GM18873 (cell line): ENCODE data around the gene GRB10.

Source experiments
- ATAC-seq: cut with Tn5 transposase; IDR thresholded peaks from one replicate; pipeline ENCODE4 v1.9.1; 2021; ENCODE audit warnings: mild to moderate bottlenecking, moderate library complexity, moderate number of reproducible peaks; ENCODE audit not compliant: unreplicated experiment, low FRiP score

The GRB10 gene

DNA sequence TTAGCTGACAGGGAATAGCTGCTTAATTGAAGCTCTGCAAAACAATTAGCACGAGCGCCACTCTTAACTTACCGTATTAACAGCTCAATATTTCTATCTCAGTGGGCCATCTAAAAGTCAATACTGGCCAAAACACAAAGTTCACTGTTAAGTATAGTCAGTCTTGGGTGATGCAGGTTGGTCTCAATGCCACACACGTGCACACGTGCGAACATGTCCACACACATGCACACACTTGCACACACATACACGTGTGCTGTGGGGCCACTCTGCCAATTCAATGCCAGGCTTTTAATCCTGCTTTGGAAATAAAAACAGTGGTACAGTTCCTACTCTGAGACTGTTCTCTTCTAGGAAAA is 105.1 kb downstream of the GRB10 start:
- ATAC-seq: no peak

DNA sequence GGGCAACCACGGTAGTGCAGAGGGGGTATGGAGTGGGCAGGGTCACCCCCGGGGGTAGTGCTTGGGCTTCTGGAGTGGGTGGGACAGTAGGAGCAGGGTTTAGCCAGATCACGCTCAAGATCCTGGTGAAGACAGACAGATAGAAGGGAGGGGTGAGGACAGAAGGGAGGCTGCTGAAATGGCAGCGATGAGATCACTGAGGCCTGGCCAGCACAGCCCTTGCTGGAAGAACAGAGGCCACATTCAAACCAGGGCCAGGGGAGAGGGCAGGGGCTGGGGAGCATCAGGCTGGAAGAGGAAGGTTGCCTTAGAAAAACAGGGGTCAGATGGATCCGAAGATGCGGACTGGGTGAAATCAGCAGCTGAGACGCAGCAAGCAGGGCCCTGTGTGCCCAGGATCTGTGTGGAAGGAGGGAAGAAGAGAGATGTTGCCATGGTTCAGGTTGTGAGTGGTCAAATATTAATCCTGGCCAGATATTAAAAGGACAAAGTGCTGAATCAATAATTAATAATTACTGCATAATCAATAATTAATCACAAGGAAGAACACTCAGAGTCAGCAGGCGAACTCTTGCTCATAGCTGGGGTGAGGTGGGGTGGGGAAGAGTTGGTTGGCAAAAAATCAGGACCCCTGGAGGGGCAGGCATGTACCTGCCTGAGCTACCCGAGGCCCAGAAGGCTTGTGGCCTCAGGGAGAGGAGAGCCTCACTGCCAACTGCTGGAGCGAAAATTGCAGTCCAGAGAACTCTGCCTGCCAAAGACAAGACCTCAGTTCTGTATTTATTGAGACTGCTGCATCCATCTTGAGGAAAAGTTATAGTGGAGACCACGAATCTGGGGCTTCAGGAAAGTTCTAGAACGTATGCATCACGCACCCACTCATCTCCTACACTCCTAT is 105.7 kb downstream of the GRB10 start:
- no peak for ATAC-seq

DNA sequence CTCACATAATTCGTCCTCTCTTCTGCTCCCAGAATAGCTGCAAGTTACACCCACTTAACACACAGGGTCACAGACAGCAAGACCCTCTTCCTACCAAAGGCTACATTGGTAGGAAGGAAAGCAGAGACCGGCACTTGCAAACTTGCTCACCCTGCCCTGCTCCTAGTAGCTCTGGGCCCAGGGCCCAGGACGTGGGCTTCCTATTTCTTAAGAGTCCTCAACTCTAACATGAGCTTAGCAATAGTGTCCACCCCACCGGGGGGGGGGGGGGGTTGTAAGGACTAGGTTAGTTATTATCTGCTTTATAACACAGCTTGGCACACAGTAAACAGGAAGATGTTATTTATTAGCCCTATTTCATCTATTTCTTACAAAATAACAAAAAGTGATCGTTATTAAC is 106.6 kb downstream of the GRB10 start:
- ATAC-seq: no peak

DNA sequence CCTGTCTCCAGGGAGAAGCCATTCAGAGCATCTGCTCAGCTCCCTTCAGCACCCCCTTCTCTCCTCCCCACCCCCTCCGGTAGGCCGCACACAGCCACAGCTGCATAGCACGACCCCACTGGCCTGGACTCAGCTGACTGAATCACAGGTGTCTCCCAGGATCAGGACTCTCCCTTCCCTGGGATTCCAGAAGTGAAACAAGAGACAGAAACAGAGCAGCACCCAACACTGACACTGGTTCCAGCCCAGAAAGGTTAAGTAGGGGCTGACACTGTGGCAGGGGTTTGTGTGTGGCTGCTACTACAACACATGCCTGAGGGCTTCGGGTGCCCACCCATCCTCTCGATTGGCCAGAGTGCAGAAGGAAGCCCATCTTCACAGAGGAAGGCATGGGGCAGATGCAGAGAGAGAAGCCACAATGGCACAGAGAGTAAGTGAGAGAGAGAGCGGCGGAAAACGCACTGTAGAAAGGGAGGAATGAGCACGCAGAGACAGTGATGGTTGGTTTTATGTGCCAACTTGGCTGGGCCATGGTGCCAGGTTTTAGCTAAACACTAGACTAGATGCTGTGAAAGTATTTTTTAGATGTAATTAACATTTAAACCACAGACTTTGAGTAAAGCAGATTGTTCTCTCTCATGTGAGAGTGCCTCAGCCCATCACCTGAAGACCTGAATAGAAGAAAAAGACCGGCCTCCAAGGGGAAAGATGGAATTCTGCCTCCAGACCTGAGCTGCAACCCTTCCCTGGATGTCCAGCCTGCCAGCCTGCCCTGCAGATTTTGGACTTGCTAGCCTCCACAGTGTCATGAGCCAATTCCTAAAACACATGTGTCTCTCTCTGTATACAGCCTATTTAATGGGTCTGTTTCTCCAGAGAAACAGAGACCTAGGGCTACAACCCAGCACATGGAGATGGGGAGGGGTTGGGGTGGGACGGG is 107.5 kb downstream of the GRB10 start:
- no peak for ATAC-seq

DNA sequence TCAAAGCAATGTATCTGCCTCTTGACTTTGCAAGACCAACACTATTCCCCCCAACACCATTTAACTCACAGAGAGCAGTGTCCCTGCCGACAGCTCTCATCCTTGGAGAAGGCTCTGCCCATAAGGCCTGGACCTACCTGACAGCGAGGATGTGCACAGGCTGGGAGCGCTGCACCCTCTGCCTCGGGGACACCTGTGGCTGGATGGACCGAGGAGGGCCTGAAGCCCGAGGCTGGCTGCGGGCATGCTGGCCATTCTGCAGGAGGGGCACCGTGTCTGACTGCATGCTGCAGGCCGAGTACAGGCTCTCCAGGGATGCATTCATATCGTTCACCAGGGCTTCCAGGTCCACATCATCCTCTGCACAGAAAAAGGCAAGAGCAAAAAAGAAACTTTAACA is 108.4 kb downstream of the GRB10 start:
- no peak for ATAC-seq

DNA sequence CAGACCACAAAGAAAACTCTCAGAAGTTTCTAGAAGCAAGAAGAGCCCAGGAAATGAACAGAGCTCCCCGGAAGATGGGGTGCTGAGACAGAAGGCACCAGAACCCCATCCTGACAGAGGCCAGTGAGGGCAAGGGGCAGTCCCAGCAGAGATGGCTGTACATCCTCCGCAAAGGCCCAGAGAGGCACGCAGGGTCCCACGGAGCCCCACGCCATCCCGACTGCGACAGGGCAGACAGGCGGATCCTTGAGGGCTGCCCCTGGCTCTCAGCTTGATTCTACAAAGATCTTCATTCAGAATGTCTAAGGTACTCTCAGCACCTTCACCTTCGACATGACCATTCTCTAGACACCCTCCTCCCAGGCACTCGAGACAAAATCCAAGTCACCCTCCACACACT is 109.6 kb downstream of the GRB10 start:
- no peak for ATAC-seq

DNA sequence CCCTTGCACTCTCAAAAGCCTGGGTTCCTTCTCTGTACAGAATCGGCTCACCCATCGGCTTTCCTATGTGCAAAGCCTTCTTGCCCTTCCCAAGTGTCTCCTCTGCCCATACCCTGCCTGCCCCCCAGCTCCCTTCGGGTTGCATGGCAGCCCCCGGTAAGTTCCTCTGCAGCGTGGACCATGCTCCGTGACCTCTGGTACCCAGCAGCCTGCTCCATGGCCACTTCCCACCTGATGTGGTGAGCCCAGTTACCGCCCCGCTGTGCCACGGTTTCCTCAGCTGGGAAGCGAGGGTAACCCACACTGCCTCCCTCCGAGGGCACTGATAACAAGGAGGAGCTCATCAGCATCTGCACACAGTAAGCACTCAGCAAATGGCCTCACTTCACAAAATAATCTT is 110.7 kb downstream of the GRB10 start:
- ATAC-seq: no peak

DNA sequence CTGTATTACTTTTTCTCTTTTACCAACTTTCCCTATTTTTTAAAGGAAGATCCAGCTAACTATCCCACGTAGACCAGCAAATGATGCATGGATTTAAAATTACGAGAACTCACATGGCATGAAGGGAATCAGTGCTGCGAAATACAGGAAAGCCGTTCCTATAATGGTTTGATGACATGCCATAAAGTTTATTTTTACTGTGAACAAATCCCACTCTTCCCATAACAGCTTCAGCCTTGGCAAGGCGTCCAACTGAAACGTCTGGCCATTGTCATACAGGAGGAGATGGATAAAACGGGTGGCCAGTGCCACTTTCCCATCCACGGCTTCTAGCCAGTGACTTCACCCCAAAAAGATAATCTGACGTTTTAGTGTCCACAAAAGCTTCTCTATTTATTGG is 111.3 kb downstream of the GRB10 start:
- ATAC-seq: no peak

DNA sequence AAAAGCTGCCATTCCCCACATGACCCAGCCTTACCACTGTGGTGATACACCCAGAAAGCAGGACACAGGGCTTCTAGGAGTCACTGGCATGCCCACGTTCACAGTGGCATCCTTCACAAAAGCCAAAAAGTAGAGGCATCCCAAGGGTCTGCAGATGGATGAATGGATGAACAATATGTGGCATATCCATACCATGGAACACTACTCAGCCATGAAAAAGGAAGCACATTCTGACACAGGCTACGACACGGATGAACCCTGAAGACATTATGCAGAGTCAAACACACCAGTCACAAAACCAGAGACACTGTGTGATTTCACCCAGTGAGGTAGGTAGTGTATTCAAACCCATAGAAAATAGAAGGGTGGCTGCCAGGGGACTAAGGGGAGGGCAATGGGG is 112.8 kb downstream of the GRB10 start:
- ATAC-seq: no peak

DNA sequence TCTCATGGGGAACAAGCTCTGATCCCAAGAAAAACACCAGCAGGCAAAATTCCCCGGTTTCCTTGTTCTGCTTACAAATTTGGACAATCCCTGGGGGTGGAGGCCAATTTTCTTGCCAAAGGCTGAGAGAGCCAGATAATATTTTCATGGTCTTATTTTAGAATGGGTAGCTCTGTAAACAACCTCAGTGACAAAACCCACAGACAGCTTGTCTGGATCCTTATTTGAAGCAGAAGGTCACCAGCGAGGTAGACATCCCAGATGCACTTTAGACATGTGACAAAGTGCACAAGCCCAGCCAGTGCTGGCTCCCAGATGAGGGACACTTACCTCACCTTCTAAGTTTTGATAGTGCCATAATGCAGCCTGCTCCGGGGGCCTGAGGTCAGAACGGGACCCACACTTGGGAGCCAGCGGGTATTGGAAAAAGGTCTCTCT is 114.9 kb downstream of the GRB10 start:
- no peak for ATAC-seq

DNA sequence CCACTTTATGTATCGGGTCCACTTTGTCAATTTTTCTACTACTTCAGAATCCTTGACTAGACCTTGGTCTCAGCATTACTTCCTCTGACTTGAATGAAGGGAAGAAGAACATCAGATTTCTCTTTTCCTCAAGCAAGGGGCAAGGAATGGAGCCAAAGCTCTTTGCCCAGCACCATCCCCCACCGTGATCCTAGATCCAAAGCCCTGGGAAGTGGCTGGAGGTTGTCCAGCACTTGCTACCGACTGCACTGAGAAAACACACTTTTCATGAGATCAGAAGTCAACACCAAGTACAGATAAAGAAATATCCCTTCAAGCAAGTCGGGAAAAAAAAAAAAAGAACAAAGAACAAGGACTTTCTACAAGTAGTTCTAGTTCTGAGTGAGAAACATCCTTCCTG is 115.4 kb downstream of the GRB10 start:
- no peak for ATAC-seq

DNA sequence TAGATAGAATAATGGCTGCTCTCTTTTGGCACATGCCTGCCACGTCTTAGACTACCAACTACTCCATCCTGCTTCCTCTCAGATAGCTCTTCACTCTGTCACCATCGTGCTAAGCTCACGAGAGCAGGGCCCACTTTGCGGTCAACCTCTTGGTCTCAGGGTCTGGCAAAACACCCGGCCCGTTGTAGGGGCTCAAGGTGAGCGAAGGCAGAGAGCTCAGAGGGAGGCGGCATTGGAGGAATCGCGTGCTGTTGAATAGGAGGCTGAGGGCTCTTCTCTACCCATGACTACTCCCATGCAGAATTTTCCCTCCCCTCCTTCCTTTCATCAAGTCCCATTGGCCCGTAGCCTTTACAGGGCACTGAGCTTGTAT is 116.6 kb downstream of the GRB10 start:
- ATAC-seq: no peak

DNA sequence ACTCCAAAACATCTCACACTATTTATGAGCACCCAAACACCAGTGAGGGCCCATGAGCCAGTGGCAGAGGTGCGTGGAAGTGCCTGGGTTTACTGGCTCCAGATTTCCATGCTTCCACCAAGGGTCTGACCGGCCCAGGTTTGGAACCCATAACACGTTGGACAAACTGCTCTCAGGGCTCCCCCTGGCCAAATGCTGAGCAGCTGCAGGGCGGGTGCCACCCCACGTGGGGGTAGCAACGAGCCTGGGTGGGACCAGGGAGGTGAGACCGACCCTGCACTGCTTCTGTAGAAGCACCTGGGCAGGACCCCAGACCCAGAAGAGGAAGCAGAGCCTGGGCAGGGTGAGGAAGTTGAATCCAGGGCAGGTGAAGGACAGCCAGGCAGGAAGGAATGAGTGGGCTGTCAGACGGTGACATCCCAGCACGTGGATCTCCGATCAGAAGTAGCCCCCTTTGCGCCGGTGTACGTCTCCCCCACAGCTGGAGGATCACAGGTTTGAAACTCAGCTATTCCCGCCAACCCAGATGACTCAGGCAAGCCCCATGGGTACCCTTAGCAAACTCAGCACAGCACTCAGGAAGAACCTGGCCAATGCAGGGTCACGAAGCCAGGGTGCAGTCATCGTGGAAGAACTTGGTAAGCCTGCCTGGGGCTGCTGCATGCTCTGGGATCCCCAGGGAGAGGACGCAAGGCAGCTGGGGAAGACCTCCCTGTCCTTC is 117.1 kb downstream of the GRB10 start:
- no peak for ATAC-seq

DNA sequence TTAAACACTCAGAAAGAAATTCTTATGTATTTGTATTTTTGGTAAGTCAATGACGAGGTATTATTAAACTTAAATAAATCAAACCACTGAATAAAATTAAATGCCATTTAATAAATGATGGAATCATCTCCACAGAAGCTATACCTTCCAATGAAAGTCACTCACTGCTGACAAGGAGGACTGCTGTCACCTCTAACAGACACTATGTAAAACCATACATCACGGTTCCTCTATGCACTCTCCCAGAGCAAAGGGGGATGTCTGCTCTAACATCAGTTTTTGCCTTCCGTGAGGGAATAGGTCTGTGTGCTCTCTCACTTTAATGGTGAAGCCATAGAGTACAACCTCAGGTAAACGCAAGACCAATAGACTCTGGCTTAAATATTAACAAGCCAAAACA is 117.8 kb downstream of the GRB10 start:
- ATAC-seq: no peak

DNA sequence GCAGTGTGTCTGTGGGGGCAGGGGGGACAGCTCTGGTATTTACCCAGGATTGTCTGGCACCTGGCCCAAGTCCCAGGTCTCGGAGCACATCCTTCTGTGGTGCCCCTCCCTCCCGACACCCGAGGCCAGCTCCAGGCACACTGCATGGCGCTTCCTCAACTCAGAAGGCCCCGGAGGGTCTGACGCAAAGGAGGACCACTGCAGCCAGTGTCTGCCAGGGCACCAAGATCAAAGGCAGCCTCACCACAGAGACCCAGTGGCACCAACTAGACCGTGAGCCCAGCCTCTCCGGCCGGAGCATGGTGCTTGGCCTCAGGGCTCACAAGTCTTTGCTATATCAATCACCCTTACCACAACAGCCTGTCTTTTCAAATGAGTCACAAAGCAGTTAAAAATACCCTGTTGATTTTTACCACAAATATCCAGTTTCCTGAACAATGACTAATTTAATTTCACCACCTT is 118.2 kb downstream of the GRB10 start:
- ATAC-seq: peak; percentile 59

DNA sequence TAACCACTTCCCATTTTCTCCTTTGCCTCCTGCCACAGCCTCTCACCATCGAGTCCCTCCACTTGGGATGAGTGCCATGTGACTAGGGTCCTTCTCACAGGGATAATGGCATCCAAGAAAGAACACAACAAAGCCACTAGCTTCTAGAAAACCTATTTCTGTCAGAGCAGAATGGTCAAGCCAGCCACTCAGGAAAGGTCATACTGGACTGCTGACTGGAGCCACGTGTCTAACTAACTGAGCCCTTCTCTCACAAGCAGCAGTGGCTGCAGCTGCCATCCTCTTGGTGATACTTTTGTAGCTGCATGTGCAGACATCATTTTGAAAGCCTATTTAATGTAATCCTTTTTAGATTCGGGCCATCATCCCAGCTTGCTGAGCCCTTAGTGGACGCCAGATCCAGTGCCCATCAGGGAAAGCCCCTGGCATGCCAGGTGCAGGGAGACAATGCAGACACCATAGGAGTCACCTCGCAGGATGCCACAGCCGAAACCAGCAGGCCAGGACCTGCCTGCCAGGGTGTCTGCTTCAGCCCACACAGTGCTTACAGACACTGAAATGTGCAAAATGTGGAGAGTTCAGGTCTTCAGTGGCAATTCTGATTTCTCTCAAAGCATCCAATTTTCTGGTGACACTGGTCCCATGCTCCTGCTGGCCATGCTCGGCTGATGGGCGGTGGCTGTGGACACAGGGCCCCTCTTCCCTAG is 119.1 kb downstream of the GRB10 start:
- ATAC-seq: no peak

DNA sequence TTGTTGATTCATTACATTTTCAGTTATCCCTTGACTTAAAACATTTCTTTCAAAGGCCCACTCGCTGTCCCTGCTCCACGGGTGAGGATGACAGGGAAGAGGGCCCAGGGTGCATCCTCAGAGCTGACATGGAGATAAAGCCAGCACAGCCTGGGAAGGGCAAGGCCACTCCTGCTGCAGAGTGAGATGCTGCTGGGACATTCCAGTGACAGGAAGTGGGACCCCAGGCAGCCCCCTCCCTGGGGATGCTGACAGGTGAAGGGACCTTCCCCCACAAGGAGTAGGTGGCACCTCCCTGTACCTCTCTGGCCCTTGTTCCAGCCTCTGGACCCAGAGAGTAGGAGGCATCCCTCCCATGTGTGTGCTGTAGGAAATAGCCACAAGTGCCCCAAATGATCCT is 119.7 kb downstream of the GRB10 start:
- no peak for ATAC-seq

DNA sequence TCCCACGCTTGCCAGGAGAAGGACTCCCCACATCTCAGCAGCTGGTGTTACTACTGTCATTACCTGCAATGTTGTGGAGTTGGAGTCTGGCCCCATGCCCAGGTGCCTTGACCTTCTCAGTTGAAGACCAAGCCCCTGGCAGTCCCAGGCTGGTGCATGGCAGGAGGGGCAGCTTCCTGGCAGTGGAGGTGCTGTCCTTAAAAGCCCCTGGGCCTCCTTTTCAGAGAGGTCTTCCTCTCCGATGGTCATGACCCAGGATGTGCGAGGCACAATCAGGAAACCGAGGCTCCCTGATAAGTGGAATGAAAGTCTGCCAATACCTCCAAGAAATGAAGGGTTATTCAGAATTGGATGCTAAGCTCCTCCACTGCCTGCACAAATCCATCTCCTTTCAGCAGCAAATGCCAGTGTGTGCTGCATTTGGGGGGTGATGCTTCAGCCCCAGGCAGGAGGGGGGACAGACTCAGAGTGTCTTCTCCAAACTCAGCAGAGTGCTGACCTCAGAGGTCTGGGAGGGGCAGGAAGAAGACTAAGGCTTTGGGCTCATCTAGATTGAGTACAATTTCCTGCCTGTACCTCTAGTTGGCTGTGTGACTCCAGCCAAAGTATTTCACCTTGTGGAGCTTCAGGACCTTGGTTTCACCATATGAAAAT is 120.5 kb downstream of the GRB10 start:
- ATAC-seq: no peak

DNA sequence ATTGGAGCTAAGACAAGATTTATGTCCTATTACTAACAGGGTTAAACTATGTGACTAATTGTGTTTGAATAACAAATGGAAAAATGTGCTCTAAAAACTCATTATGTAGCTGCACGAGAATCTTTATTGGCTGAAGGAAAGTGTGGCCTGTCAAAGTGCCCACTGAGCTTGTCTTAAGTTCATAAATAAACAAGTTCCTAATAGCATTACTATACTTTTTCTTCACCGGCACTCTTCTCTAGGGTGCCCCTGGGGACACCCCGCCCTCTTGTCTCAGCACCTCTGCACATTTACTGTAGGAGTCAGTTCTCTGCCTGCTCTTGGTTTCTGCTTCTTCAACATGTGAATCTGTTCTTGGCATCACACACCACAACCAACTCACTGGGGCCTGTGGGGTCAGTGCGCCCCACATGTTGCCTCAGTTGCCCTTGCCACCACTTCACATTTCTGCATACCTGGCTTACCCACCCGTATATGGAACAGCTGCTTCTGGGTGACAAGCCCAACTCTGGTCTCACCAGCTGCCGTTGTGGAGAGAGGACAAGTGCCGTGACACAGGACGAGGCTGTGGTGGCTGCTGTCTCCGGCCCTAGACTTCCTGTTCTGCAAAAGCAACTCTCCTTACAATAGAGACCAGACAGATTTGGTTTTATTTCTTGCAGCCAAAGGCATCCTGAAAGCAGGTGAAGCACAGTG is 121.2 kb downstream of the GRB10 start:
- ATAC-seq: peak; percentile 48
